BE2C (cell line): ENCODE measurements around the gene RABEP2.

Experiments used
- DNase-seq: peaks from one replicate; pipeline ENCODE4 v3.0.0-alpha.2; 2020
- H3K27me3 ChIP-seq: fragments of 250-450 bp; sonication (Bioruptor Pico); 2 replicates; pipeline ENCODE4 v1.5.1; 2020; ENCODE audit warnings: mild to moderate bottlenecking
- H3K36me3 ChIP-seq: fragments of 250-450 bp; sonication (Bioruptor Pico); 2 replicates; pipeline ENCODE4 v1.5.1; 2020; ENCODE audit warnings: mild to moderate bottlenecking
- H3K4me1 ChIP-seq: fragments of 250-450 bp; sonication (Bioruptor Pico); 2 replicates; pipeline ENCODE4 v1.5.1; 2020
- H3K4me3 ChIP-seq: 2 replicates; pipeline ENCODE4 v1.5.1; 2011; ENCODE audit warnings: low read depth, low read length
- H3K9me3 ChIP-seq: fragments of 250-450 bp; sonication (Bioruptor Pico); 2 replicates; pipeline ENCODE4 v1.5.1; 2020
- CTCF ChIP-seq: IDR thresholded peaks from 2 replicates; pipeline ENCODE4 v1.5.1; 2012; ENCODE audit warnings: mild to moderate bottlenecking, low read depth, low read length

RABEP2 gene

GRCh38 chr16:28964072-28964471 lies 39.0 kb upstream of the RABEP2 start:
- Histone ChIP-seq H3K27me3 (no peaks in the 10 kb centered on the region), H3K36me3 (peaks cover 27% of the 10 kb centered on the region)
- TF ChIP-seq CTCF: no peak

GRCh38 chr16:28958836-28959235 lies 33.8 kb upstream of the RABEP2 start:
- no peak for DNase-seq
- no peaks in the 10 kb centered on the region for H3K9me3 ChIP-seq

More at GRCh38 chr16:28964072-28964471, 39.0 kb upstream of the RABEP2 start:
- Histone ChIP-seq H3K4me3 (no peak overlapping the region), H3K4me1 (no peaks in the 10 kb centered on the region), H3K9me3 (no peaks in the 10 kb centered on the region)
- DNase-seq: no peak

GRCh38 chr16:28958216-28958615 lies 33.2 kb upstream of the RABEP2 start:
- no peak for DNase-seq
- Histone ChIP-seq H3K36me3 (peaks cover 38% of the 10 kb centered on the region), H3K4me1 (no peaks in the 10 kb centered on the region), H3K9me3 (no peaks in the 10 kb centered on the region), H3K27me3 (no peaks in the 10 kb centered on the region), H3K4me3 (no peak overlapping the region)
- no peak for TF ChIP-seq CTCF

More at GRCh38 chr16:28958836-28959235, 33.8 kb upstream of the RABEP2 start:
- Histone ChIP-seq H3K4me3 (no peak overlapping the region), H3K4me1 (no peaks in the 10 kb centered on the region), H3K36me3 (peaks cover 36% of the 10 kb centered on the region), H3K27me3 (no peaks in the 10 kb centered on the region)
- no peak for TF ChIP-seq CTCF

- Histone ChIP-seq H3K9me3 (no peaks in the 10 kb centered on the region), H3K27me3 (no peaks in the 10 kb centered on the region), H3K4me3 (peak overlapping the region; percentile 87), H3K36me3 (peaks cover 18% of the 10 kb centered on the region), H3K4me1 (no peaks in the 10 kb centered on the region)
- no peak for TF ChIP-seq CTCF
- peak; percentile 20 for DNase-seq
These were observed 26.4 kb upstream of the RABEP2 start for GRCh38 chr16:28951410-28951943.

- Histone ChIP-seq H3K4me3 (peak within 1 kb of the TSS; percentile 87), H3K36me3 (peaks cover 15% of the 10 kb centered on the region)
- no peak for TF ChIP-seq CTCF
These were observed 25.8 kb upstream of the RABEP2 start, which contains the start of gene NFATC2IP for GRCh38 chr16:28950648-28951409. Gene NFATC2IP (plus strand): TSS chr16:28950937. CDS start chr16:28951012, 75 bp downstream.

GRCh38 chr16:28946681-28947080 lies 21.6 kb upstream of the RABEP2 start:
- H3K9me3 ChIP-seq: no peaks in the 10 kb centered on the region
- no peak for TF ChIP-seq CTCF
- no peaks in the 10 kb centered on the region for H3K36me3 ChIP-seq
- H3K4me3 ChIP-seq: no peak overlapping the region
- no peak for DNase-seq
- H3K27me3 ChIP-seq: no peaks in the 10 kb centered on the region
- H3K4me1 ChIP-seq: no peaks in the 10 kb centered on the region

More at GRCh38 chr16:28950648-28951409, 25.8 kb upstream of the RABEP2 start, which contains the start of gene NFATC2IP:
- peak; percentile 99 for DNase-seq
- Histone ChIP-seq H3K27me3 (no peaks in the 10 kb centered on the region), H3K4me1 (no peaks in the 10 kb centered on the region), H3K9me3 (no peaks in the 10 kb centered on the region)
